NCI-H2029 (cell line): ENCODE measurements around the gene MAN2B2.
A peak's percentile ranks its signal among the peaks of the same experiment; 100 is the strongest.
"Not testable (repeated sequence)": the region's sequence is repeated elsewhere in the genome, so short reads cannot be mapped to it uniquely, and the experiment has no call there.

ENCODE experiments used
- DNase-seq: peaks from one replicate; lab custom pipeline; 2025; lab: John Stamatoyannopoulos, UW

MAN2B2 gene

GRCh38 chr4:6617246-6617645 is 42.3 kb downstream of the MAN2B2 start:
- DNase-seq, result no peak

- no peak for DNase-seq
Measured at GRCh38 chr4:6618386-6619115, 43.6 kb downstream of the MAN2B2 start.

GRCh38 chr4:6619116-6619465 is 44.1 kb downstream of the MAN2B2 start:
- no peak for DNase-seq

DNA sequence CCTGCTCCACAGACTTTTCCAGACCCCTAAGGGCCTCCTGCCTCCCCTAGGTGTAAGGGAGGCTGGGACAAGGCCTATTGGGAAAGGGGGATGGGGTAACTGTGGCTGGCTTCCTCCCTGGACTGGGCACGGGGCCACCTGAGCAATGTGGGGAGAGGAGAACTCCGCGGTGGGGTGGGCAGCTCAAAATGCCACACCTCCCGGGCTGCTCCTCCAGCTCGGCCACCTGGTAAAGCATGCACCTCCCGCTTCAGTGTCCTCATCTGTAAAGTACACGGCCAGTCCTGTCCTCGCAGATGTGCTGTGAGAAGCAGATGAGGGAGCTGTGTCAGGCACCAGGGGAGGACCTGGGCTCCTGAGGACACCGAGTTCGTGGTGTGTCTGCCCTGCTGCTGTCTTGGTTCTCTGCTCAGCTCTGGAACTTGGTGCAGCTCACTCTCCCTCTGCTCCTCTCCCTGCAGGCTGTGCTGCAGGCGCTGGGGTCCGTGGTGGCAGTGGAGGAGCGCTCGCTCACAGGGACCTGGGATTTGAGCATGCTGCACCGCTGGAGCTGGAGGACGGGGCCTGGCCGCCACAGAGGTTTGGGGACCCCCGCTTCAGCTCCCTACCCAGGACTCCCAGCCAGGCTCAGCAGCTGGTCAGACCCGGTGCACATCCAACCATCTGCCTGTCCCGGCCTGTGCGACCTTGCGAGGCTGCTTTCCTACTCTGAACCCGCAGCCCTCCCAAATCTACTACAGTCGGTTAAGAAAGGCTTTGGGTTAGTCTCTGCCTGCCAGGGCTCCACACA is 44.7 kb downstream of the MAN2B2 start:
- no peak for DNase-seq

DNA sequence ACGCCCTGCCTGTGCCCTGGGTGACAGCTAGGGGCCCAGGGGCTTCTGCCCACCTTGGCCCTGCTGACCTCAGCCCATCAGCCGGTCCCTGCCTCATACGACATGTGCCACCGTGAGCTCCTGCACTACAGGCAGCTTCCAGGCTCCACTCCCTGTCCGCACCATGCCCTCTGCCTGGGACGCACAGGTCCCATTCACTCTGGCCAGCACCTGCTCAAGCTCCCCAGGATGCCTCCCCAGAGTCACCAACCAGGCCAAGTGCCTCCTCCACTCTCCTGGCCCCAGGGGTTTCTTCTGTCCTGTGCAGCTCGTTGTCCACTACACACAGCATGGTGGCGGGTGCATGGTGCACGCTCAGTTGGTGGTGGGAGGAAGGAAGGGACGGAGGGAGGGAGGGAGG is 45.3 kb downstream of the MAN2B2 start:
- no peak for DNase-seq

DNA sequence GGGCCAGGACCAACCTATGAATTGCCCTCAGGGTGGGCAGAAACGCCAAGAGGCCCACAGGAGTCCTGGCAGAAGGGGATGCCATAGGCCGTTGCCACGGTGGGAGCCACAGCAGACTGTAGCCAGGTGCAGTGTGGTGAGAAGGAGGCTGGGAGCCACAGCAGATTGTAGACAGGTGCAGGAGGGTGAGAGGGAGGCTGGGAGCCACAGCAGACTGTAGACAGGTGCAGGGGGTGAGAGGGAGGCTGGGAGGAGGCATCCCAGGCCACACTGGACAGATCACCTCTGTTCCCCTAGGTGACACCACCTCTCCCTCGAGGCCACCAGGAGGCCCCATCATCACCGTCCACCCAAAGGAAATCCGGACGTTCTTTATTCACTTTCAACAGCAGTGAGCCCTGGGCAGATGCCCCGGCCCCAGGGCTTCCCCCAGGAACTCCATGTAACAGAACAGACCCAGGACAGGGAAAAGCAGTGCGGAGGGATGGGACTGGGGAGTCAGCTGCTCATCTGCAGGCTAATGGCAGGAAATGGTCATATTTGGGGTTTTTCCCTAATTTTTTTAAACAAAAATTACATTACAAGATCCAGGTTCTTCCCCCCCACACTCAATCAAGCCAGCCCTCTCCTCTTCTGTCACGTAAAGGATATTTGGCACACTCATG is 46.0 kb downstream of the MAN2B2 start:
- no peak for DNase-seq

- no peak for DNase-seq
Measured at GRCh38 chr4:6621556-6621927, 46.6 kb downstream of the MAN2B2 start.

- DNase-seq, result no peak
Measured at GRCh38 chr4:6622744-6623143, 47.8 kb downstream of the MAN2B2 start.

DNA sequence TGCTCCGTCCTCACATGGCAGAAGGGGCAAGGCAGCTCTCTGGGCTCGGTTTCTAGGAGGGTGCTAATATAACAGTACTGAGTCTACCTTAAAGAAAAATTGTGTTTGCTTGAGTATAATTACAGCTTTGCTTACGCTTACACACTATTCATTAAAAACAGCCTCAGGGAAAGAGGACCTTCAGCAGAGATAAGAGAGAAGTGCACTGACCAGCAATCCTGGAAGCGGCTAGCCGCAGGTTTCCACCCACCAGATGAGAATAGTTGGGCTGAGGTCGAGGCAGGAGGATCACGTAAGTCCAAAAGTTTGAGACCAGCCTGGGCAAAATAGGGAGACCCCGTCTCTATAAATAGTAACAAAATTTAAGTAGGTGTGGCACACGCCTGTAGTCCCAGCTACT is 50.3 kb downstream of the MAN2B2 start:
- no peak for DNase-seq

- no peak for DNase-seq
Measured at GRCh38 chr4:6626066-6626465, 51.1 kb downstream of the MAN2B2 start.

- no peak for DNase-seq
Measured at GRCh38 chr4:6627832-6628231, 52.8 kb downstream of the MAN2B2 start.

DNA sequence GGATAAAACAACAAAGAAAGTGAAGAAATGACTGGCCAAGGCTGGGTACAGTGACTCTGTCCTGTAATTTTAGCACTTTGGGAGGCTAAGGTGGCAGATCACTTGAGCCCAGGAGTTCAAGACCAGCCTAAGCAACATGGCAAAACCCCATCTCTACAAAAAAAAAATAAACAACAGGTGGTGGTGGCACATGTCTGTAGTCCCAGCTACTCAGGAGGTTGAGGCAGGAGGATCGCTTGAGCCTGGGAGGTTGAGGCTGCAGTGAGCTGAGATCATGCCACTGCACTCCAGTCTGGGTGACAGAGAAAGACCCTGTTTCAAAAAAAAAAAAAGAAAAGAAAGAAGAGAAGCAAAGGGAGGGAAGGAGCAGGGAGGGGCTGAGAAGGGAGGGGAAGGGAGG is 53.5 kb downstream of the MAN2B2 start:
- not testable (repeated sequence) for DNase-seq

DNA sequence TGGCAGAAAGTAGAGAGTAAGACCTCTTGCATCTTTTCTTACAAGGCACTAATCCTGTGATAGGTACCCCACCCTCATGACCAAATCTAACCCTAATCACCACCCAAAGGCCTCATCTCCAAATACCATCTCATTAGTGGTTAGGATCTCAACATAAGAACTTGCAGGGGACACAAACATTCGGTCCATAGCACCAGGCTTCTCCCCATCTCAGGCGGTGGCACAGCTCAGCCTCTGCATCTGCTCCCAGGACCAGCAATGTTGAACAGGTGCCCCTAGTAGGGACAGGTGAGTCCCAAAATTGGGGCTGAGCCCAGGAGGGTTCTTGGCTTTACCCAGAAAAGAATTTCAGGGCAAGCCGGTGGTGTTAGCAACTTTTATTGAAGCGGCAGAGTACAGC is 57.1 kb downstream of the MAN2B2 start:
- no peak for DNase-seq

DNA sequence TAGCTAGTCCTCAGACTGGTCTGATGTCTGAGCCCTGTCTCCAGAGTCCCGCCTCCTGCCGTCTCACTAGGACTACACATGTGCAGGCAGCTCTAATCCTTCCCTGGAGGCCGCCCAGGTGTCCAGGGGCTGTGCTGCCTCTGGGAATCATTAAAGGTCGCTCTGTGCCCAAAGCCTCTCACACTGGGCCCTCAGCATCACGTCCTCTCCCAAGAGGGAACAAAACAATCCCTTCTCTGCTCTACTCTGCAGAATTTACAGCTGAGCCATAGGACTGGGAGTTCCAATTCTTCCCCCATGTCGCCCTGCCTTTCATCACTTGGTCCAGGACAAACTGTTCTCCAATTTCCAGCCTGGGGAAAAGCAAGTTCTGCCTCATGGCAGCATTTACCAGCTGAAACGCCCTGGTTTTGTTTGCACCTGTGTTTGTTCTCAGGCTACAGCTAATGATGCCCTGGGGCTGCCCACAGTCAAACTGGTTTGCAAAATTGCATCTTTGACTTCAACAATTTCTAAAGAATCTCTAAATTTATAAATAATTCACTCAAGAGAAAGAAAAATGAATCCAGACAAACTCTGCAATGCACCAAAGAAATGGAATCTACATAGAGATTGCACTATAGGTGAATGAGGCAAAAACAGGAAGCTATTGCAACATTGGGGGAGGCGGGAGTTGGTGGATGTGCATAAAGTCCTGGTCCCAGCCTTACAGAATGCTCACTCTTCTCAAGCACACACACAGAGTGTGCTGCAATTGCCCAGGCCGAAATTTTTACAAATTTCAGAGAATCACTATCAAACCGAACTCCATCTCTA is 58.3 kb downstream of the MAN2B2 start:
- DNase-seq, result no peak

DNA sequence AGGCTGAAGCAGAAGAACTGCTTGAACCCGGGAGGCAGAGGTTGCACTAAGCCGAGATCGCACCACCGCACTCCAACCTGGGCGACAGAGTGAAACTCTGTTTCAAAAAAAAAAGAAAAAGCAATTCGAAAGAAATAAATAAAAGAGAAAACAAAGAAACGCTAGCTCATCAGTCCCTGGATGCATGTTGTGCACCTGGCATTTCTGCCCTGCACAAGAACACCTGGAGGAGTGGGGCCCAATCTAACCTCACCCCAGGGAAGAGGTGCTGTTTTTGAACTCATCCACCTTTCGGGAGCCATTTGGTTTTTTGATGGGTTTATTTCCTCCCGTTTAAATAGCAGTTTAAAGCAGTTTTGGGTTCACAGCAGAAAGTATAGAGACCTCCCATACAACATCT is 59.8 kb downstream of the MAN2B2 start:
- no peak for DNase-seq

DNA sequence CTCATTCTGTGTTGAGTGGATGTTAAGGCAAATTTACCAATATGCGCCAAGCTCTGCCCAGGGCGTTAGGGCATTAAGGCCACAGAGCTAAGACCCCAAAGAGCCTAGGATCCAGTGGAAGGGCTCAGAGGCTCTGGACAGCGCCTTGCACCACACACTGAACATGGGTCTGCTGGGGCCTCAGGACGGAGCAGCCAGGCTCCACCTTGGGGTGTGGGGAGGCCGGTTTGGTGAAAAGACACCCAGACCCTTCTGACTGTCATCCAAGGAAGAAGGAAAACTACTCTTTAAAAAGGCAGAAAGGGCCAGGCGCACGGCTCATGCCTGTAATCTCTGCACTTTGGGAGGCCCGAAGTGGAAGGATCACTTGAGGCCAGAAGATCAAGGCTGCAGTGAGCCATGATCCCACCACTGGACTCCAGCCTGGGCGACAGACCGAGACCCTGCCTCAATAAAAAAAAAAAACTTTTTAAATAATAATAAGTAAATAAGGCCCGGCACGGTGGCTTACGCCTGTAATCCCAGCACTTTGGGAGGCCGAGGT is 64.2 kb downstream of the MAN2B2 start:
- no peak for DNase-seq

GRCh38 chr4:6640292-6641163 is 65.5 kb downstream of the MAN2B2 start, which contains the start of gene MRFAP1:
MRFAP1 (plus strand) TSS chr4:6640685; CDS start chr4:6640863, 178 bp downstream.
- peak; percentile 93 for DNase-seq

GRCh38 chr4:6641164-6641970 is 66.4 kb downstream of the MAN2B2 start:
- DNase-seq, result peak; percentile 25

GRCh38 chr4:6641971-6642320 is 67.0 kb downstream of the MAN2B2 start:
- DNase-seq, result no peak
